Stimulated activated CD8-positive, alpha-beta memory T cell treated with anti-CD3 and anti-CD28 coated beads, Interleukin-12 subunit alpha, Interleukin-12 subunit beta, amount 100 ng/mL, for 4 hours (primary cell): ENCODE results near the gene SLC25A25.
"Not testable (repeated sequence)": the region's sequence is repeated elsewhere in the genome, so short reads cannot be mapped to it uniquely, and the experiment has no call there.

ENCODE experiments used
- DNase-seq: peaks from one replicate; pipeline ENCODE4 v3.0.0-alpha.2; 2020; ENCODE audit warnings: low read depth

SLC25A25 gene

GRCh38 chr9:128124873-128125579, 57.0 kb downstream of the SLC25A25 start:
- DNase-seq: no peak

DNA sequence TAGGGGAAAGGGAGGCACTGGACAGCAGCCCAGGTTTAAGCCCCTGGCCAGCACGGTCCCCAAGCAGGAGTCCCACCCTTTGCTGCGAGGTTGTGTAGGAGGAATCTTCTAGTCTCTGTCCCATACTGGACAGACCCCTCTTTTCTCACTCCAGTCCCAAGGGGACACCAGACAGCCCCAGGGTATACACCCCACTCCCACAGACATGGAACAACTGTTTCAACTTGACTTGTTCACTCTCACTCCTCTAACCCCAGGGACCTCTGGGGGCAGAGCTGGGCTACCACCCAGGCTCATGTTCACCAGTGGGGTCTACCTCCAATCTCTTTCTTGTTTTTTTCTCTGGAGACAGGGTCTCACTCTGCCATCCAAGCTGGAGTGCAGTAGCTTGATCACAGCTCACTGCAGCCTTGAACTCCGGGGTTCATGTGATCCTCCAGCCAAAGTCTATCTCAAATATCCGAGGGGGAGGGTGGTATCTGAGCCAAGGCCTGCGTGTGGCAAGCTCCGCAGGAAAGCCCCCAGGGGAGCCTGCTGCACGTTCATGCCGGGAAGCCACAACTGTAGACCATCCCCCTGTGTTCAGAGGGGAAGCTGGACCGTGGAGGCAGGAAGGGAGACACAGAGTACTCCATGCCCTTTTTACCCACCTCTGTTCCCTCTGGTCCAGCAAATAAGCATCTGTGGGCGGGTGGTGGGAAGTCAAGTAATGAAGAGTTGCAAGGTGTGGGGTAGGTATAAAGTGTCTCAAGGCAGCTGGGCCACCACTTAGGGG, 57.7 kb downstream of the SLC25A25 start:
- no peak for DNase-seq

GRCh38 chr9:128127568-128127989, 59.5 kb downstream of the SLC25A25 start, which contains the start of gene PTGES2:
Gene PTGES2 (minus strand): TSS chr9:128127729. CDS start chr9:128127717, 12 bp downstream.
- DNase-seq: peak; percentile 78

GRCh38 chr9:128127990-128128835, 60.2 kb downstream of the SLC25A25 start:
- DNase-seq: peak; percentile 75

DNA sequence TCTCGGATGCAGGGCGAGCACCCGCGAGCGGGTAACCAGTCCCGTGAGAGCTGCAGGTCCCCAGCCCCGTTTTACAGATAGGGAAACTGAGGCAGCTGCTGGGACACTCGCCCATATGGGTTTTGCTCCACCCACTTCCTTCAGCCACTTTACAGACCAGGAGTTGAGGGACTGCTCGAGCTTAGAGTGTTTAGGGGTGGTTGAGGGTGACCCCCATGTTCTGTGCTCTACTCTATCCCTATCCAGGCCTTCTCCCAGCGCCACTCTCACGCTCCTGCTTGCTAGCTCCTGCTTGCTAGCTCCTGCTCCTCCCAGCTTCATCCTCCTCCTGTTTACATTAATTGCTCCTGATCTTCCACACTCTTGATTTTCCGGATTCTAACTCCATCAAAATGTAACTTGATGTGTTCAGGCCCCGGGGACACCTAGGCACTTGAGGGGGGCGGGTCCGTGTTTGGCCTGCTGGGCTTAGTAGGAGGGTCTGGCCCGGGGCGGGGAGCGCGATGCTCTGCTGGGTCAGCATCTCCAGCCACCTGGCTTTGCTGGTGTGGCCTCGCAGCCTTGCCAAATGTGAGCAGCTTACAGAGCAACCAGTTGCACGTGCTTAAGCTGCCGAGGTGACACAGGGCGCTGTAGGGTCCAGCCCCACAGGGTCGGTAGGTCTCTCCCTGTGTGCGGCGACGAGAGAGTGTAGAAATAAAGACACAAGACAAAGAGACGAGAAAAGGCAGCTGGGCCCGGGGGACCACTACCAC, 61.0 kb downstream of the SLC25A25 start:
- DNase-seq: no peak

DNA sequence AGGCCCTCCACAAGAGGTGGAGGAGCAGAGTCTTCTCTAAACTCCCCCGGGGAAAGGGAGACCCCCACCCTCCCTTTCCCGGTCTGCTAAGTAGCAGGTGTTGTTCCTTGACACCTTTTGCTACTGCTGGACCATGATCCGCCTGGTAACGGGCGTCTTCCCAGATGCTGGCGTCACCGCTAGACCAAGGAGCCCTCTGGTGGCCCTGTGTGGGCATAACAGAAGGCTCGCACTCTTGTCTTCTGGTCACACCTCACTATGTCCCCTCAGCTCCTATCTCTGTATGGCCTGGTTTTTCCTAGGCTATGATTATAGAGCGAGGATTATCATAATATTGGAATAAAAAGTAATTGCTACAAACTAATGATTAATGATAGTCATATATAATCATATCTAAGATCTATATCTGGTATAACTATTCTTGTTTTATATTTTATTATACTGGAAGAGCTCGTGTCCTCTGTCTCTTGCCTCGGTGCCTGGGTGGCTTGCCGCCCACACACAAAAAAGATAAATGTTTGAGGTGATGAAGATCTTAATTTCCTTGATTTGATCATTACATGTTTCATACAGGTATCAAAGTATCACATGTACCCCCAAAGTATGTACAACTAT, 62.1 kb downstream of the SLC25A25 start:
- peak; percentile 27 for DNase-seq

DNA sequence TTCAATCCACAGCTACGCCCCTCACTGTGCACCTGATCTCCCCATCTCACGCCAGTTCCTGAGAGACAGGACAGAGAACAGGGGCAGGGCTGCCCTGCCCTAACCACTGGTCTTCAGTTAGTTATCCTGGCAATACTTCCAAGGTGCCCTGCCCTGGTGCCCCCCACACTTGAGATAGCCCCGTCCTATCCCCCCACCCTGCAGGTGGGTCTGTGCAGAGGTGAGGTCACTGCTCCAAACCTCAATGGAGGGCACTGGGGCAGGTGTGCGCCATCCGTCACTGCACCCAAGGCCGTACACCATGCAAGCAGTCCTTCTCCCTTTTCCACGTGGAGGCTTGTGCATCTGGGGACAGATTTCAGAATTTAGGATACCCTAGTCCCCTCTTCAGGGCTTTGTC, 62.6 kb downstream of the SLC25A25 start:
- DNase-seq: not testable (repeated sequence)

- DNase-seq: not testable (repeated sequence)
These were observed 63.3 kb downstream of the SLC25A25 start for GRCh38 chr9:128131346-128131745.

DNA sequence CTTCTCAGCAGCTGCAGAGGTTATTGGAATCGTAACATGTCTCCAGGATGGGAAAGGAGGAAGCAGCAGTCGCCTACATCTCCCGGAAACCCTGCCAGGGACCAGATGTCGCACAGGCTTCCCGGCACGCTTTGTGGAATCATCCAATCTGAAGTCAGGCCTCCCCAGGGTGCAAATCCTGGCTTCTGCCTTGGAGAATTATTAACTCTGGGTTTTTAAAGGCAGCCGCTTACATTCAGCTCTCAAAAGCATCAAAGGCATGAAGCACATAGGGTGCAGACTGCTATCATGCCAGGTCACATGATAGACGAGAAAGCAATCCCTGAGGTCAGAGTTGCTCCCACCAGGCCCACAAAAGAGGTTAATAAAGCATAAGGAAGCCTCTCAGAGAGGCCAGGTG, 64.1 kb downstream of the SLC25A25 start:
- DNase-seq: not testable (repeated sequence)

DNA sequence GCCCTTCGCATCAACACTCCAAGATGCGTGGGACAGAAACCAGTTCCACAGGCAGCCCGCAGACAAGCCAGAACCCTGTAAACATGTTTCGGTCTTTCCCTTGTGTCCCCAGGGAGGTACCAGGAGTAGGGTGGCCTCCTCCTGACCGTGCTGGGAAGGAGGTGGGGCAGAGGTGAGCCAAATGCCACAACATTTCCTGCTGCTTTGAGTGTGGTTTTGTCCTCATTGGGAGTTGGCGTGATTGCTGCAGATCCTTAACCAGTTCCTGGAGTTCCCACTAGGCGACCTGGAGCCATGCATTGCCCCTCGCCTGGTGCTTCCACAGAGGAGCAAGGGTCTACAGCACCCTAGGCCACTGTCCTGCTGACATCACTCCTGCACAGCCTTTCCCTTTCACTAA, 67.5 kb downstream of the SLC25A25 start:
- DNase-seq: not testable (repeated sequence)

DNA sequence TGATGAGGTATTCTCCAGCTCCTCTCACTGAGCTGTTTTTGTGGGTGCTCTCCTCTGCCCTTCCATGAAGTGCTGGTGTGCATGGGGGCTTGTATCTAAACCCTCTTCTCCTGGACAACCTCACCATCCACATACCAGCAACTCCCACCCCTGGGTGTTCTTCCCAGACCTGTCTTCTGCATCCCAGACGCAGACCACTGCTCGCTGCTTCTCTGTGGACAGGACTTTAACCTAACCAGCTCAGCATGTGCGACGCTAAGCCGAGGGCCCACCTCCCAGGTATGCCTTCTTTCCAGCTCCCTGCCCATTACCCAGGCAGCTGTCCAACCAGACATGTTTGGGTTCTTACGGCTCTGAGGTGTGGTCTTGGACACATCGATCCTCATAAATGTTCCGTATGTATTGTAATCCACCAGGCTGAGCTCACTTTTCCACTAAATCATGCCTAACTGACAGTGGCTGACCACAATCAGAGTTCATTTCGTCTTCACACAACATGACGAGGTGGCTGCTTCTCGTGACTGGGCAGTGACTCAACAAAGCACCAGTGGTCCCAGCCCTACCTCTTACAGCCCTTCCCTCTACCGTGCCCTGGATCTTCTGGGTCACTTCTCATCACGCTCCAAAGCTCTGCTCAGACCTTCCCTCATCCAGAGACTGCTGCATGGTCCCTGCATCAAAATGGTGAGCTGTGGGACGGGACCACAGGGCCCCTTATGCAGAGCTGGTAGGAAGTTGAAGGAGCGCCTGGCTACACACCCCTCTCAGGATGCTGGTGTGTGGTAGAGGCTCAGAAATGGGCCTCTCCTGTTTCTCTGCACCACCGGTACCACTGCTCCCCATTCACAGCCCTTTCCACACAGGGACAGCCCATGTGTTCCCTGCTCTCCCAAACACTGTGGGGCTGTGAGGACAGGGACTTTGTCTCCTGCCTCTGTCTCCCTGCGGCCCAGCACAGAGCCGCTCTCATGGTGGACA, 69.1 kb downstream of the SLC25A25 start:
- DNase-seq: no peak

- DNase-seq: no peak
These were observed 70.0 kb downstream of the SLC25A25 start for GRCh38 chr9:128138001-128138400.

- DNase-seq: no peak
These were observed 71.6 kb downstream of the SLC25A25 start for GRCh38 chr9:128139621-128140020.

DNA sequence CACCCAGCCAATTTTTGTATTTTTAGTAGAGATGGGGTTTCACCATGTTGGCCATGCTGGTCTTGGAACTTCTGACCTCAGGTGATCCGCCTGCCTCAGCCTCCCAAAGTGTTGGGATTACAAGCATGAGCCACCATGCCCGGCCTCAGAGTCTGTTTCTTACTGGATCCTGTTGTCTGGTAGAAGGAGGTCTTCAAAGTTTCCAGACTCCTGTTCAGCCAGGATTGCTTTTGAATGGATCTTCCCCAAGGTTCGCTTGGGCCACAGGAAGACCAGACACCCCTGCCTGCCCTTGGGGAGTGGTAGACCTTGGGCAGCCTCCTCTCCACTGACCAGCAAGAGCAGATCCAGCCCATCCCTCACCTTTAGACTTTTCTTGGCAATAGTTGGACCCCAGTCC, 73.6 kb downstream of the SLC25A25 start:
- DNase-seq: no peak

DNA sequence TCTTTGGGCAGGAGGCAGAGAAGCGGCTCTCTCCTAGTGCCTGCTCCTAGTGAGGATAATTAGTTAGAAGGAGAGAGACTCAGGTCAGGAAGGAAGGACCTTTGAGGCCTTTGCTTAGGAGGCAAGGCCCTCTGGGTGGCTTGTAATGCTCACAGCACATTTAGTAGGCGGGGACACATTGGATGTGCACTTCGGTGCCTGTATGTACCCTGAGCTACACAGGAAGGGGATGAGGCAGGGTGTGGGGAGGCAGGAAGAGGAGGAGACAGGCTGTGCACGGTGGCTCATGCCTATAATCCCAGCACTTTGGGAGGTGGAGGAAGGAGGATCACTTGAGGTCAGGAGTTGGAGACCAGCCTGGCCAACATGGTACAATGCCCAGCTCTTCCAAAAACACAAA, 74.0 kb downstream of the SLC25A25 start:
- DNase-seq: no peak

- no peak for DNase-seq
These were observed 74.6 kb downstream of the SLC25A25 start for GRCh38 chr9:128142596-128142995.

GRCh38 chr9:128143525-128144238, 75.7 kb downstream of the SLC25A25 start:
- DNase-seq: no peak

DNA sequence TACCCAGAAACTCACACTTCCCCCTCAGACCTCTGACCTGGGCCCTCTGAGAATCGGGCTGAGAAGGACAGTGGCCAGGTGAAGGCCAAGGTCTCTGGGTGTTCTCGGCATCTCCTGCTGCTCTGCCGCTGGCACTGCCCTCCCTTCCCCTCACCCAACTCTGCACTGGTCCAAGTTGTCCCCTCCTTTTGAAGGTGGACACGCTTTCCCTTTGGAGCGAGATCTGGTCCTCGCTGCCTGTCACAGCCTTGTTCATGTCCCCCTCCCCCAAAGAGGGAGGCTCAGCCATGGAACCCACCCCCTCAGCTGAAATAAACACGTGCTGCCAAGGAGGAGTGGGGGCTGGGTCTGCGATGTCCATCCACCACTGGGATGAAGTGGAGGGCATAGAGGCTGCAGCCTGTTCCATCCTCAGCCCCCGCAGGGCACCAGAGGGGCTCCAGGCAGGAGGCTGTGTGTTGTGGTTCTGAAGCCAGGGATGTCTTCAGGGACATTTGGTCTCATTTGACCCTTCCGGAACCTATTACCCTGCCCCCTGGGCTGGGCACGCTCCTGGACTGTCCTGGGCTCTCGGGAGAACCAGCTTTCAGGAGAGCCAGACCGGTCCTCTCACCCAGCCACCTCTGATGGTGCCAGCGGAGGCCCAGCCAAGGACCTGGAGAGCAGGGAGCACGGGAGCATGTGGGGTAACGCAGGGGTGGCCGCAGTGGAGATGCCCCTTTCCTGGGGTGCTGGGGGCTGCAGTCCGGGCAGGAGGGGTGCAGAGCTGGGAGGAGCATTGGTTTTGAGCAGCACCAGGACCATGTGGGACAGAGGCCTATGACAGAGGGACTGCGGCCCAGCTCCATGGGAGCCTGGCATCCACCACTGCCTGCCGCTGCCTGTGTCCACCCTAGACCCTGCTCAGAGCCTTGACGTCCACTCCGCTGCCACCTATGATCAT, 76.5 kb downstream of the SLC25A25 start:
- DNase-seq: no peak
